ENCODE results near the gene ATP6V0E2.

Gene ATP6V0E2

GRCh38 chr7:149856583-149856982 is 17.2 kb upstream of the ATP6V0E2 start:
- Histone ChIP-seq H3K4me2 (ENCODE audit: low read length) (no peak overlapping the region), H3K9ac (ENCODE audit: low read depth, low read length) (no peak overlapping the region), H3K27me3 (ENCODE audit: control insufficient read depth, insufficient read depth, low read length) (no peaks in the 10 kb centered on the region), H3K4me3 (ENCODE audit: low read length) (no peak overlapping the region), H3K36me3 (ENCODE audit: insufficient read depth, low read length) (peaks cover 16% of the 10 kb centered on the region), H3K4me1 (ENCODE audit: control insufficient read depth, insufficient read depth, low read length) (peaks cover 16% of the 10 kb centered on the region), H3K9me3 (replicated peaks; ENCODE audit: low read length) (no peaks in the 10 kb centered on the region)

DNA sequence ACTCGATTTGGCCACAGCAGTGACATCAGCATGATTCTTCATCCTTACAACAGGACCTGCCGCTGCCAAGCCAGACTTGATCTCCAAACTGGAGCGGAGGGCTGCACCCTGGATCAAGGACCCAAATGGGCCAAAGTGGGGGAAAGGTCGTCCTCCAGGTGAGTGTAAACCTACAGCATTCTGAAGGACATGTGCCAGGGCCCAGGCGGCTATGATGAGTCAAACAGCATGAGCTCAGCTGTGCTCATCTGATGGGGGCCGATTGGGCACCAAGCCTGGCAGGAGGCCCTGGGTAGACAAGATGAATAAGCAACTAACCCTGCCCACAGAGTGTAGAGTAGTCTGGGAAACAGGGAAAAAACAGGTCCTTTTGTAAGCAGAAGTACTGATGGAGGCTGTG is 14.4 kb upstream of the ATP6V0E2 start:
- H3K4me3 ChIP-seq (ENCODE audit: low read length): no peak overlapping the region
- H3K4me1 ChIP-seq (ENCODE audit: control insufficient read depth, insufficient read depth, low read length): peaks cover 16% of the 10 kb centered on the region
- H3K9ac ChIP-seq (ENCODE audit: low read depth, low read length): no peak overlapping the region
- H3K27me3 ChIP-seq (ENCODE audit: control insufficient read depth, insufficient read depth, low read length): no peaks in the 10 kb centered on the region
- H3K9me3 ChIP-seq (replicated peaks; ENCODE audit: low read length): no peaks in the 10 kb centered on the region
- peaks cover 19% of the 10 kb centered on the region for H3K36me3 ChIP-seq (ENCODE audit: insufficient read depth, low read length)
- no peak overlapping the region for H3K4me2 ChIP-seq (ENCODE audit: low read length)

GRCh38 chr7:149859876-149860275 is 13.9 kb upstream of the ATP6V0E2 start:
- Histone ChIP-seq H3K4me1 (ENCODE audit: control insufficient read depth, insufficient read depth, low read length) (peaks cover 11% of the 10 kb centered on the region), H3K9me3 (replicated peaks; ENCODE audit: low read length) (no peaks in the 10 kb centered on the region), H3K4me3 (ENCODE audit: low read length) (no peak overlapping the region), H3K4me2 (ENCODE audit: low read length) (no peak overlapping the region), H3K36me3 (ENCODE audit: insufficient read depth, low read length) (peaks cover 19% of the 10 kb centered on the region), H3K27me3 (ENCODE audit: control insufficient read depth, insufficient read depth, low read length) (no peaks in the 10 kb centered on the region), H3K9ac (ENCODE audit: low read depth, low read length) (no peak overlapping the region)

DNA sequence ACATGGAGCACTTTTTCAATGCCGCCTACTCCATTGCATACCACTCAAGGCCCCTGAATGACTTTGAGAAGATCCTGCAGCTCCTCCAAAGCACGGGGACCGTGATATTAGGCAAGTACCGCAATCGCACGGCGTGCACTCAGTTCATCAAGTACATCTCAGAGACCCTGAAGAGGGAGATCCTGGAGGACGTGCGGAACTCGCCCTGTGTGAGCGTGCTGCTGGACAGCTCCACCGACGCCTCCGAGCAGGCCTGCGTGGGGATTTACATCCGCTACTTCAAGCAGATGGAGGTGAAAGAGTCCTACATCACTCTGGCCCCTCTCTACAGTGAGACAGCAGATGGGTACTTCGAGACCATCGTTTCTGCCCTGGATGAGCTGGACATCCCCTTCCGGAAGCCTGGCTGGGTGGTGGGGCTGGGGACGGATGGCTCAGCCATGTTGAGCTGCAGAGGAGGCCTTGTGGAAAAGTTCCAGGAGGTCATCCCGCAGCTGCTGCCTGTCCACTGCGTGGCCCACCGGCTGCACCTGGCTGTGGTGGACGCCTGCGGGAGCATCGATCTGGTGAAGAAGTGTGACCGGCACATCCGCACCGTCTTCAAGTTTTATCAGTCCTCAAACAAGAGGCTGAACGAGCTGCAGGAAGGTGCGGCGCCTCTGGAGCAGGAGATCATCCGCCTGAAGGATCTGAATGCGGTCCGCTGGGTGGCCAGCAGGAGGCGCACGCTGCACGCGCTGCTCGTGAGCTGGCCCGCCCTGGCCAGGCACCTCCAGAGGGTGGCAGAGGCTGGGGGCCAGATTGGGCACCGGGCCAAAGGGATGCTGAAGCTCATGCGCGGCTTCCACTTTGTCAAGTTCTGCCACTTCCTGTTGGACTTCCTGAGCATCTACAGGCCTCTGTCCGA is 12.7 kb upstream of the ATP6V0E2 start:
- Histone ChIP-seq H3K36me3 (ENCODE audit: insufficient read depth, low read length) (peaks cover 19% of the 10 kb centered on the region), H3K9me3 (replicated peaks; ENCODE audit: low read length) (no peaks in the 10 kb centered on the region), H3K9ac (ENCODE audit: low read depth, low read length) (no peak overlapping the region), H3K27me3 (ENCODE audit: control insufficient read depth, insufficient read depth, low read length) (no peaks in the 10 kb centered on the region), H3K4me1 (ENCODE audit: control insufficient read depth, insufficient read depth, low read length) (no peaks in the 10 kb centered on the region), H3K4me3 (ENCODE audit: low read length) (no peak overlapping the region), H3K4me2 (ENCODE audit: low read length) (no peak overlapping the region)

GRCh38 chr7:149861728-149862045 is 12.1 kb upstream of the ATP6V0E2 start:
- H3K9ac ChIP-seq (ENCODE audit: low read depth, low read length): no peak overlapping the region
- no peak overlapping the region for H3K4me2 ChIP-seq (ENCODE audit: low read length)
- no peaks in the 10 kb centered on the region for H3K27me3 ChIP-seq (ENCODE audit: control insufficient read depth, insufficient read depth, low read length)
- H3K9me3 ChIP-seq (replicated peaks; ENCODE audit: low read length): no peaks in the 10 kb centered on the region
- H3K4me1 ChIP-seq (ENCODE audit: control insufficient read depth, insufficient read depth, low read length): no peaks in the 10 kb centered on the region
- no peak overlapping the region for H3K4me3 ChIP-seq (ENCODE audit: low read length)
- H3K36me3 ChIP-seq (ENCODE audit: insufficient read depth, low read length): peaks cover 19% of the 10 kb centered on the region

DNA sequence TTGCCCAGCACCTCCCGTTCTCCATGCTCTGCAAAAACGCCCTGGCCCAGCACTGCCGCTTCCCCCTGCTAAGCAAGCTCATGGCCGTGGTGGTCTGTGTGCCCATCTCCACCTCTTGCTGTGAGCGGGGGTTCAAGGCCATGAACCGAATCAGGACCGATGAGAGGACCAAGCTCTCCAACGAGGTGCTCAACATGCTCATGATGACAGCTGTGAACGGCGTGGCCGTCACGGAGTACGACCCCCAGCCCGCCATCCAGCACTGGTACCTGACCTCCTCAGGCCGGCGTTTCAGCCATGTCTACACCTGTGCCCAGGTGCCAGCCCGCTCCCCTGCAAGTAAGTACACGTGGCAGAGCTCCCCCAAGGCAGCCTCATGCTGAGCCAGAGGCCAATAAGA is 11.6 kb upstream of the ATP6V0E2 start:
- H3K9ac ChIP-seq (ENCODE audit: low read depth, low read length): no peak overlapping the region
- peaks cover 19% of the 10 kb centered on the region for H3K36me3 ChIP-seq (ENCODE audit: insufficient read depth, low read length)
- H3K9me3 ChIP-seq (replicated peaks; ENCODE audit: low read length): no peaks in the 10 kb centered on the region
- no peaks in the 10 kb centered on the region for H3K4me1 ChIP-seq (ENCODE audit: control insufficient read depth, insufficient read depth, low read length)
- no peaks in the 10 kb centered on the region for H3K27me3 ChIP-seq (ENCODE audit: control insufficient read depth, insufficient read depth, low read length)
- H3K4me2 ChIP-seq (ENCODE audit: low read length): no peak overlapping the region
- H3K4me3 ChIP-seq (ENCODE audit: low read length): no peak overlapping the region

DNA sequence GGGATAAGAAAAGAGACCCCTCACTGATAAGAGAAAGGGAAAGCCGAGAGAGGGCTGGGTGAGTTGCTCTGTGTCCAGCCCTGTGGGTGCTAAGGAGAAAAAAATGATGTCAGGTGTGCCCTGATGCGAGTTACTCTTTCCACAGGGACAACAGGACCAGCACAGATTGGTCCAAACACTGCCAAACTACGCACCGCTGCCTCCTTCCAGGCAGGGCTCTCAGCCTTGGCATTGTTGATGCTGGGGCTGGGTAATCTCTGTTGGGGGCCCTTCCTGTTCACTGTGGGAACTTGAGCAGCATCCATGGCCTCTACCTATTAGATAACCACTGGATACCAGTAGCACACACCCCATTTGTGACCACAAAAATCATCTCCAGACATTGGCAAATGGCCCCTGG is 10.3 kb upstream of the ATP6V0E2 start:
- Histone ChIP-seq H3K36me3 (ENCODE audit: insufficient read depth, low read length) (peaks cover 19% of the 10 kb centered on the region), H3K9me3 (replicated peaks; ENCODE audit: low read length) (no peaks in the 10 kb centered on the region), H3K4me2 (ENCODE audit: low read length) (no peak overlapping the region), H3K4me1 (ENCODE audit: control insufficient read depth, insufficient read depth, low read length) (no peaks in the 10 kb centered on the region), H3K9ac (ENCODE audit: low read depth, low read length) (no peak overlapping the region), H3K27me3 (ENCODE audit: control insufficient read depth, insufficient read depth, low read length) (no peaks in the 10 kb centered on the region), H3K4me3 (ENCODE audit: low read length) (no peak overlapping the region)

- peaks cover 19% of the 10 kb centered on the region for H3K36me3 ChIP-seq (ENCODE audit: insufficient read depth, low read length)
- no peaks in the 10 kb centered on the region for H3K9me3 ChIP-seq (replicated peaks; ENCODE audit: low read length)
- H3K27me3 ChIP-seq (ENCODE audit: control insufficient read depth, insufficient read depth, low read length): no peaks in the 10 kb centered on the region
- no peak overlapping the region for H3K4me3 ChIP-seq (ENCODE audit: low read length)
- no peaks in the 10 kb centered on the region for H3K4me1 ChIP-seq (ENCODE audit: control insufficient read depth, insufficient read depth, low read length)
- H3K9ac ChIP-seq (ENCODE audit: low read depth, low read length): no peak overlapping the region
- H3K4me2 ChIP-seq (ENCODE audit: low read length): no peak overlapping the region
Measured at GRCh38 chr7:149864023-149864422, 9.7 kb upstream of the ATP6V0E2 start.

- Histone ChIP-seq H3K27me3 (ENCODE audit: control insufficient read depth, insufficient read depth, low read length) (no peaks in the 10 kb centered on the region), H3K9ac (ENCODE audit: low read depth, low read length) (no peak overlapping the region), H3K4me1 (ENCODE audit: control insufficient read depth, insufficient read depth, low read length) (no peaks in the 10 kb centered on the region), H3K4me3 (ENCODE audit: low read length) (no peak overlapping the region), H3K36me3 (ENCODE audit: insufficient read depth, low read length) (peaks cover 13% of the 10 kb centered on the region), H3K9me3 (replicated peaks; ENCODE audit: low read length) (no peaks in the 10 kb centered on the region), H3K4me2 (ENCODE audit: low read length) (no peak overlapping the region)
Measured at GRCh38 chr7:149864751-149865150, 9.0 kb upstream of the ATP6V0E2 start.

DNA sequence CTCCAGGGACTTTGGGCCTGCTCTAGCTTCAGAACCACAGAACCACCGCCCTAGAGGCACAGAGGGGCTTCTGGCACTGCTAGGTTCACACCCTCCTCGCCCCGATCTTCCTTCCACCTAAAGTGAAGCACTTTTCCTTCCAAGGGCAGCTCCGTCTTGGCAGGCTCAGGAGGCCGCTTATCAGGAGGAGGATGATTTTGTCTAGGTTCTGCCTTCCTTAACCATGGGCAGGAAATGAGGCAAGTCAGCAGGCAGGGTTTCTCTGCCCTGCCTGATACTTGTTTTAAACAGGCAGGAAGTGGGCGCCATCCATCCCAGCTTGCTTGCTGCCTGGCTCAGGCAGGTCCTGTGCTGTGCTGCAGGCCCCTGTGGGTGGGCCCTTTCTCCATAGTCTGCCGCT is 8.3 kb upstream of the ATP6V0E2 start:
- Histone ChIP-seq H3K27me3 (ENCODE audit: control insufficient read depth, insufficient read depth, low read length) (no peaks in the 10 kb centered on the region), H3K36me3 (ENCODE audit: insufficient read depth, low read length) (peaks cover 11% of the 10 kb centered on the region), H3K9me3 (replicated peaks; ENCODE audit: low read length) (no peaks in the 10 kb centered on the region), H3K4me2 (ENCODE audit: low read length) (no peak overlapping the region), H3K9ac (ENCODE audit: low read depth, low read length) (no peak overlapping the region), H3K4me3 (ENCODE audit: low read length) (no peak overlapping the region), H3K4me1 (ENCODE audit: control insufficient read depth, insufficient read depth, low read length) (no peaks in the 10 kb centered on the region)

GRCh38 chr7:149866139-149866778 is 7.5 kb upstream of the ATP6V0E2 start:
- H3K36me3 ChIP-seq (ENCODE audit: insufficient read depth, low read length): peaks cover 3% of the 10 kb centered on the region
- no peak overlapping the region for H3K4me2 ChIP-seq (ENCODE audit: low read length)
- H3K27me3 ChIP-seq (ENCODE audit: control insufficient read depth, insufficient read depth, low read length): no peaks in the 10 kb centered on the region
- H3K4me3 ChIP-seq (ENCODE audit: low read length): no peak overlapping the region
- H3K4me1 ChIP-seq (ENCODE audit: control insufficient read depth, insufficient read depth, low read length): no peaks in the 10 kb centered on the region
- no peaks in the 10 kb centered on the region for H3K9me3 ChIP-seq (replicated peaks; ENCODE audit: low read length)
- no peak overlapping the region for H3K9ac ChIP-seq (ENCODE audit: low read depth, low read length)
